ENCODE data around the gene PTGES2.

PTGES2 gene

DNA sequence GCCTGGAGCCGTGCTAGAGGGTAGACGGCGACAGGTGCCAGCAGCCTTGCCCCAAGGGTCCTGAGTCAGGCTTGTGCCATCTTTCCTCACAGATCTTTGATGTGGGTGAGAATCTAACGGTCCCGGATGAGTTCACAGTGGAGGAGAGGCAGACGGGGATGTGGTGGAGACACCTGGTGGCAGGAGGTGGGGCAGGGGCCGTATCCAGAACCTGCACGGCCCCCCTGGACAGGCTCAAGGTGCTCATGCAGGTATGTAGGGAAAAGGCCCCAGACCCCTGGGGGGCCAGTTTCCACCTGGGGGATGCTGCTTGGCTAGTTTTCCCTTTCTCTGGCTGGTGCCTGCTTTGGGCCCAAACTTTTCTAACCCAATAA is 24.0 kb downstream of the PTGES2 start:
- no peak for ATAC-seq
- TF ChIP-seq BACH2 (CRISPR knock-in tag; IDR thresholded peaks at IDR 0.05; ENCODE audit: borderline replicate concordance) = no peak

GRCh38 chr9:128102861-128103588 is 24.5 kb downstream of the PTGES2 start:
- no peak for ATAC-seq
- TF ChIP-seq ZNF565 (CRISPR knock-in tag; conservative IDR thresholded peaks at IDR 0.05; ENCODE audit: low read depth) = no peak
- TF ChIP-seq, protein P1, sequence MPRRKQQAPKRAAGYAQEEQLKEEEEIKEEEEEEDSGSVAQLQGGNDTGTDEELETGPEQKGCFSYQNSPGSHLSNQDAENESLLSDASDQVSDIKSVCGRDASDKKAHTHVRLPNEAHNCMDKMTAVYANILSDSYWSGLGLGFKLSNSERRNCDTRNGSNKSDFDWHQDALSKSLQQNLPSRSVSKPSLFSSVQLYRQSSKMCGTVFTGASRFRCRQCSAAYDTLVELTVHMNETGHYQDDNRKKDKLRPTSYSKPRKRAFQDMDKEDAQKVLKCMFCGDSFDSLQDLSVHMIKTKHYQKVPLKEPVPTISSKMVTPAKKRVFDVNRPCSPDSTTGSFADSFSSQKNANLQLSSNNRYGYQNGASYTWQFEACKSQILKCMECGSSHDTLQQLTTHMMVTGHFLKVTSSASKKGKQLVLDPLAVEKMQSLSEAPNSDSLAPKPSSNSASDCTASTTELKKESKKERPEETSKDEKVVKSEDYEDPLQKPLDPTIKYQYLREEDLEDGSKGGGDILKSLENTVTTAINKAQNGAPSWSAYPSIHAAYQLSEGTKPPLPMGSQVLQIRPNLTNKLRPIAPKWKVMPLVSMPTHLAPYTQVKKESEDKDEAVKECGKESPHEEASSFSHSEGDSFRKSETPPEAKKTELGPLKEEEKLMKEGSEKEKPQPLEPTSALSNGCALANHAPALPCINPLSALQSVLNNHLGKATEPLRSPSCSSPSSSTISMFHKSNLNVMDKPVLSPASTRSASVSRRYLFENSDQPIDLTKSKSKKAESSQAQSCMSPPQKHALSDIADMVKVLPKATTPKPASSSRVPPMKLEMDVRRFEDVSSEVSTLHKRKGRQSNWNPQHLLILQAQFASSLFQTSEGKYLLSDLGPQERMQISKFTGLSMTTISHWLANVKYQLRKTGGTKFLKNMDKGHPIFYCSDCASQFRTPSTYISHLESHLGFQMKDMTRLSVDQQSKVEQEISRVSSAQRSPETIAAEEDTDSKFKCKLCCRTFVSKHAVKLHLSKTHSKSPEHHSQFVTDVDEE (CRISPR knock-in tag; IDR thresholded peaks at IDR 0.05) = no peak
- no peak for TF ChIP-seq ZNF70 (CRISPR knock-in tag; IDR thresholded peaks at IDR 0.05)
- no peak for TF ChIP-seq CSDC2 (CRISPR knock-in tag; IDR thresholded peaks at IDR 0.05)
- TF ChIP-seq TOX (CRISPR knock-in tag; IDR thresholded peaks at IDR 0.05; ENCODE audit: borderline replicate concordance) = no peak
- TF ChIP-seq POU6F1 (CRISPR knock-in tag; IDR thresholded peaks at IDR 0.05; ENCODE audit: borderline replicate concordance, low read depth) = no peak
- no peak for TF ChIP-seq BACH2 (CRISPR knock-in tag; IDR thresholded peaks at IDR 0.05; ENCODE audit: borderline replicate concordance)
- no peak for TF ChIP-seq TCF4 (CRISPR knock-in tag; IDR thresholded peaks at IDR 0.05; ENCODE audit: borderline replicate concordance)
- TF ChIP-seq PPARA (CRISPR knock-in tag; IDR thresholded peaks at IDR 0.05; ENCODE audit: borderline replicate concordance) = no peak
- no peak for TF ChIP-seq ZFP30 (CRISPR knock-in tag; IDR thresholded peaks at IDR 0.05)

DNA sequence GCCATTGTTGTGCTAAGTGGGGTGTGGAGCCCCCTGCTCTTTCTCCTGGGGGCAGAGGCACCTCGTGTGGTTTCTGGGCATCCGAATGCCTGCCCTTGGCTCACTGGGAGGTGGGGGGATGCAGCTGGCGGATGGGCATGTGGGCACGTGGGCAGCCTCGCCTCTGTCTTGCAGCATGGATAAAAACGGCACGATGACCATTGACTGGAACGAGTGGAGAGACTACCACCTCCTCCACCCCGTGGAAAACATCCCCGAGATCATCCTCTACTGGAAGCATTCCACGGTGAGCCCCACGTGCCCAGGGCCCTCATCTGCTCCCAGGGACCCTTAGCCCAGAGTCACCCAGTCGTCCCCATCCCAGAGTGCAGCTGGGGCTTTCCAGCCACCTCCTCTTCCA is 25.3 kb downstream of the PTGES2 start:
- TF ChIP-seq CSDC2 (CRISPR knock-in tag; IDR thresholded peaks at IDR 0.05) (no peak), ARNTL (CRISPR knock-in tag; IDR thresholded peaks at IDR 0.05; ENCODE audit: borderline replicate concordance, low read depth) (no peak), TCF4 (CRISPR knock-in tag; IDR thresholded peaks at IDR 0.05; ENCODE audit: borderline replicate concordance) (no peak), ZFP30 (CRISPR knock-in tag; IDR thresholded peaks at IDR 0.05) (no peak)
- TF ChIP-seq, protein P2, sequence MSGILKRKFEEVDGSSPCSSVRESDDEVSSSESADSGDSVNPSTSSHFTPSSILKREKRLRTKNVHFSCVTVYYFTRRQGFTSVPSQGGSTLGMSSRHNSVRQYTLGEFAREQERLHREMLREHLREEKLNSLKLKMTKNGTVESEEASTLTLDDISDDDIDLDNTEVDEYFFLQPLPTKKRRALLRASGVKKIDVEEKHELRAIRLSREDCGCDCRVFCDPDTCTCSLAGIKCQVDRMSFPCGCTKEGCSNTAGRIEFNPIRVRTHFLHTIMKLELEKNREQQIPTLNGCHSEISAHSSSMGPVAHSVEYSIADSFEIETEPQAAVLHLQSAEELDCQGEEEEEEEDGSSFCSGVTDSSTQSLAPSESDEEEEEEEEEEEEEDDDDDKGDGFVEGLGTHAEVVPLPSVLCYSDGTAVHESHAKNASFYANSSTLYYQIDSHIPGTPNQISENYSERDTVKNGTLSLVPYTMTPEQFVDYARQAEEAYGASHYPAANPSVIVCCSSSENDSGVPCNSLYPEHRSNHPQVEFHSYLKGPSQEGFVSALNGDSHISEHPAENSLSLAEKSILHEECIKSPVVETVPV (CRISPR knock-in tag; IDR thresholded peaks at IDR 0.05) = no peak
- no peak for ATAC-seq

GRCh38 chr9:128101690-128102089 is 25.8 kb downstream of the PTGES2 start:
- TF ChIP-seq ZC3H10 (CRISPR knock-in tag; IDR thresholded peaks at IDR 0.05) (no peak), PATZ1 (CRISPR knock-in tag; IDR thresholded peaks at IDR 0.05; ENCODE audit: borderline replicate concordance) (no peak), TOX (CRISPR knock-in tag; IDR thresholded peaks at IDR 0.05; ENCODE audit: borderline replicate concordance) (no peak), OSR1 (CRISPR knock-in tag; IDR thresholded peaks at IDR 0.05) (no peak), ZFP30 (CRISPR knock-in tag; IDR thresholded peaks at IDR 0.05) (no peak), ZFP3 (CRISPR knock-in tag; IDR thresholded peaks at IDR 0.05) (no peak), ARNTL (CRISPR knock-in tag; IDR thresholded peaks at IDR 0.05; ENCODE audit: borderline replicate concordance, low read depth) (no peak), RARB (CRISPR knock-in tag; IDR thresholded peaks at IDR 0.05) (no peak)
- TF ChIP-seq, protein P3, sequence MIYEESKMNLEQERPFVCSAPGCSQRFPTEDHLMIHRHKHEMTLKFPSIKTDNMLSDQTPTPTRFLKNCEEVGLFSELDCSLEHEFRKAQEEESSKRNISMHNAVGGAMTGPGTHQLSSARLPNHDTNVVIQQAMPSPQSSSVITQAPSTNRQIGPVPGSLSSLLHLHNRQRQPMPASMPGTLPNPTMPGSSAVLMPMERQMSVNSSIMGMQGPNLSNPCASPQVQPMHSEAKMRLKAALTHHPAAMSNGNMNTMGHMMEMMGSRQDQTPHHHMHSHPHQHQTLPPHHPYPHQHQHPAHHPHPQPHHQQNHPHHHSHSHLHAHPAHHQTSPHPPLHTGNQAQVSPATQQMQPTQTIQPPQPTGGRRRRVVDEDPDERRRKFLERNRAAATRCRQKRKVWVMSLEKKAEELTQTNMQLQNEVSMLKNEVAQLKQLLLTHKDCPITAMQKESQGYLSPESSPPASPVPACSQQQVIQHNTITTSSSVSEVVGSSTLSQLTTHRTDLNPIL (CRISPR knock-in tag; IDR thresholded peaks at IDR 0.05; ENCODE audit: low read depth) = no peak
- TF ChIP-seq, protein P2 (CRISPR knock-in tag; IDR thresholded peaks at IDR 0.05) = no peak
- TF ChIP-seq, protein P1 (CRISPR knock-in tag; IDR thresholded peaks at IDR 0.05) = no peak
- no peak for ATAC-seq

Data from SK-N-SH treated with all-trans-retinoic acid at 6 μM for 48 hours (cell line).